ENCODE measurements around the gene RTL10.

Gene RTL10

DNA sequence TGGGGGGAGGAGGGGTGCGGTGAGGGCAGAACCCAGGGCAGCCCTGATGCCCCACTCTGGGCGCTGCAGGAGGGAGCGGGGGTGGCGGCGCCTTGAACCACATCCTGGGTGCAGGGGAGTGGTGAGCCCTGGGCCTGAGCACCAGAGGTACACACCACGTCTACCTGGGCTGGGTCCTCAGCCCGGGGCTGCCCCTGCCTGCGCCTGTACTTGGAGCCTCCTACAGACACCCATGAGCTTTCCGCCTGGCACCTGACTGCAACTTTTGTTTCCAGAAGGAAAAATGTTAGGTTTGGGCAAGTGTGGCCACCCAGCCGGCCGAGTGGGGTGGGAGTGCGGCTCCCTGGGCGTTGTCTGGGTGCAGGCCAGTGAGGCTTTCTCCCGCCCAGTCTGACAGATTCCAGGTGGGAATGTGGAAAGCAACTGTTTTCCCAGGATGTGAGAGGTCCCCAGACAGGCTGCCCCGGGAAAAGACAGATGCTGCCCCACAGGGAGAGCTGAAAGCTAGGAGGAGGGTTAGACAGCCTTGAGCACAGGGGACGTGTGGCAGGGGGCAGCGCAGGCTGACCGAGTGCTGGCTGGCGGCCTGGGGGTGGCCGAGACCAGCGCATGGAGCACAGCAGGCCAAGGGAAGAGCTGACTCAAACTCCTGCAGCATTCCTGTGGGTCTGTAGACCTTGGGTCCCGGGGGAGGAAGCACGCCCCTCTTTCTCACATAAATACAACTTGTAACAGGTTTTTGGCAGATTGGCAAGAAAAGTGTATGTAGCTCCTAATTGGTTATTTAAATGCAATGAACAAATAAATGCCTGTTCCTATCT, 44.1 kb downstream of the RTL10 start:
- peaks cover 24% of the 10 kb centered on the region for H3K4me1 Mint-ChIP-seq
- ATAC-seq (peak; percentile 80), DNase-seq (no peak)
- H3K9me3 Mint-ChIP-seq: no peaks in the 10 kb centered on the region
- peak overlapping the region in 1 of 2 donors; percentile 19 for H3K27ac Mint-ChIP-seq
- no peaks in the 10 kb centered on the region for H3K27me3 Mint-ChIP-seq
- no peak overlapping the region for H3K4me3 Mint-ChIP-seq

DNA sequence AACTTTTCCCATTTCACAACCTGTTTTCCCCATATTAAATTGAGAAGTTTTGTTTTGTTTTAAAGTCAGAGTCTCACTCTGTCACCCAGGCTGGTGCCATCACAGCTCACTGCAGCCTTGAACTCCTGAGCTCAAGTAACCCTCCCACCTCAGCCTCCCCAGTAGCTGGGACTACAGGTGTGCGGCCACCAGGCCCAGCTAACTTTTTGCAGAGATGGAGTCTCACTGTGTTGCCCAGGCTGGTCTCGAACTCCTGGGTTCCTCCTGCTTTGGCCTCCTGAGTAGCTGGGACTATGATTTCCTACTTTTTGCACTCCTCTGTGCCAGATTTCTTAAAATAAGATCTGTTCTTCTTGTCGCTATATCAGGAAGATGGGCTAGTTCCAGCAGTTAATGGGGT, 44.9 kb downstream of the RTL10 start:
- no peak for ATAC-seq
- Mint-ChIP-seq H3K4me3 (no peak overlapping the region), H3K27ac (no peak overlapping the region), H3K9me3 (no peaks in the 10 kb centered on the region), H3K27me3 (no peaks in the 10 kb centered on the region), H3K4me1 (peaks cover 24% of the 10 kb centered on the region)
- DNase-seq: no peak

DNA sequence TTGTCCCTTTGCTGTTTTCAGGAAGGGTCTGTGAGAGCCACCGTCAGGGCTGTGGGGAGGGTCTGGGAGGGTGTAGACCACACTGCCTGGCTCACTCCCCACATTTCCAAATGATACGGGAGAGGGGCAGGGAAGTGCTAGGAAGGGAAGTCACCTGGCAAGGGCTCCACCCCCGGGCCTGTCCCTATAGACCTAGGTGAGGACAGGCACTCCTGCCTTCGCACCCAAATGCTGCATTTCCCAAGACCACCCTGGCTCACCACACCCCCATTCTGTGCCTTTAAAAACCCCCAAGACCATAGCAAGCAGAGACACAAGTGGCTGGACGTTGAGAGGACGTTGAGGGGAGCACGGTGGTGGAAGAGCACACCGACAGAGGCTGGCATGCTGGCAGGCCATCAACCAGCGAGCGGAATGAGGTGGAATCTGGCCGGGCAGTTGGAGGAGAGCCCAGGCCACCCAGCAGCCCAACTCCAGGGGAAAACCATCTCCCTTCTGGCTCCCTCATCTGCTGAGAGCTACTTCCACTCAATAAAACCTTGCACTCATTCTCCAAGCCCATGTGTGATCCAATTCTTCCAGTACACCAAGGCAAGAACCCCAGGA, 45.7 kb downstream of the RTL10 start:
- DNase-seq: no peak
- no peak for ATAC-seq
- Mint-ChIP-seq H3K9me3 (no peaks in the 10 kb centered on the region), H3K4me3 (no peak overlapping the region), H3K27me3 (no peaks in the 10 kb centered on the region), H3K4me1 (peaks cover 24% of the 10 kb centered on the region), H3K27ac (peak overlapping the region in 1 of 2 donors; percentile 21)

DNA sequence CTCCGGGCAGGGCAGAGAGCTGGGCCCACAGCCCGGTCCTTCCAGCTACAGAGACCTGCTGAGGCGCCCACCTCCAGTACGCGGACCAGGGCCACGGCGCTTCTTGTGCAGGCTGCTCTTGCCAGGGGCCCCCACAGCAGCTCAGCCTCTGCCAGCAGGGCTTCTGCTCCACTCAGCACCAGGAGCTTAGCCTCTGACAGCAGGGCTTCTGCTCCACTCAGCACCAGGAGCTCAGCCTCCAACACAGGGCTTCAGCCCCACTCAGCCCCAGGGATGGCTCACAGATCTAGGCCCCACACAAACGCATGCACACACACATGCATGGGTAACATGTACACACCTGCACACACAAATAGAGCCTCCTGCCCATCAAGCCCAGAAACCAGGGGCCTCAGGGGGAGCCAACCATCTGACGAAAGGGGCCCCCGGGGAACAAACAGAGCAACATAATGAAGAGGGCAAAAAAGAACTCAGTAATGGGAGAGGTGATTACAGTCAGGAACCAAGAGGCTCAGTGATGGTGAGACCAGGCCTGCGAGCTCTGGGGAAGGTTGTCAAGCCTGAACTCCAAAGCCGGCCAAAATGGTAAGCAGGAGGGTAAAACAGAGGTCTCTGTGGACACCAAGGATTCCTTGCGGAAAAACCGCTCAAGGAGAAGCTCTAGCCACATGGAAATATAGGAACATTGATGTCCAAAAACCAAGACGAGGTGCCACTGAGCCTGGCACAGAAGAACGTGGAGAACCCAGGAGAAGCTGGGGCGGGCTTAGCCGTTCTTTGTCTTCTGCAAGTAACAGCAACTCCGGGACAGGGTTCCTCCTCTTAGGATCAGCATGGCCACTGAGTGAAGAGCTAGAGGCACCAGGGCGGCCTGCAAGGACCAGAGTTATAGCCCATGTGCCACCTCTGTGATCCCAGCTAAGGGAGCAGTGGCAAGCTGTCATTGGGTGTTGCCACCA, 46.5 kb downstream of the RTL10 start:
- H3K27me3 Mint-ChIP-seq: no peaks in the 10 kb centered on the region
- no peak for ATAC-seq

DNA sequence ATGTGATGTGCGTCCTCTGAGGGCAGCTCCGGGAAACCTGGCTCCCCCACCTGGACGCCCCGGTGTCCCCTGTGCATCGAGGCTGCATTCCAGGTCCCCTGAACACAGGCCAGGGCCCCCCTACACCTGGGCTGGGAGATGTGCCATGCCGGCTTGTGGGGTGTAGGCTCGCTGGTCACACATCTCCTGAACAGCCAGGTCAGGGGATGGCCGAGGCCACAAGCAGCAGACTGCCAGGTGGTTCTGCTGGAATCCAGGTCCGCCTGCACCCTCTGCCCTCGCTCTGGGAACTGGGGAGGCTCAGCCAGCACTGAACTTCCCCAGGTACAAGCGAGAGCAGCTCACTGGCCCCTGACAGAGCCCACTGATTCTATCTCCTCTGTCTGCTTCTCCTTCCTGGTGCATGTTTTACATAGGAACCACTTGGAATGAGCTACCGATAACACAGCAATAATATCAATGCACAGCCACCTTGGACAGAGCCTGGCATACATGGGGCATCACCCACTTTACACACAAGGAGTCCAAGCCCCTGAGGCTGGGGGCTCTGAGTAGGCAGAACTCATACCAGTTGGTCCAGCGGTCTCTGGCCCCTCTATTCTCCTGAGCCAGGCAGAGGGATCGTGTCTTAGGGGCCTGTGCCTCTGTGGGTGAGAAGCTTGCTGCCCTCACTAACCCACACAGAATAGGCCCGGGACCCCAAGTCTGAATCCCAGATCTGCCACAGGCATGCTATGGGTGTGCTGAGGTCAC, 47.3 kb downstream of the RTL10 start:
- Mint-ChIP-seq H3K4me3 (no peak overlapping the region), H3K27ac (no peak overlapping the region), H3K4me1 (peaks cover 24% of the 10 kb centered on the region), H3K27me3 (no peaks in the 10 kb centered on the region), H3K9me3 (no peaks in the 10 kb centered on the region)
- no peak for ATAC-seq
- DNase-seq: no peak

More for the DNA sequence above, 46.5 kb downstream of the RTL10 start:
- Mint-ChIP-seq H3K27ac (no peak overlapping the region), H3K4me1 (peaks cover 24% of the 10 kb centered on the region), H3K4me3 (no peak overlapping the region), H3K9me3 (no peaks in the 10 kb centered on the region)
- no peak for DNase-seq

DNA sequence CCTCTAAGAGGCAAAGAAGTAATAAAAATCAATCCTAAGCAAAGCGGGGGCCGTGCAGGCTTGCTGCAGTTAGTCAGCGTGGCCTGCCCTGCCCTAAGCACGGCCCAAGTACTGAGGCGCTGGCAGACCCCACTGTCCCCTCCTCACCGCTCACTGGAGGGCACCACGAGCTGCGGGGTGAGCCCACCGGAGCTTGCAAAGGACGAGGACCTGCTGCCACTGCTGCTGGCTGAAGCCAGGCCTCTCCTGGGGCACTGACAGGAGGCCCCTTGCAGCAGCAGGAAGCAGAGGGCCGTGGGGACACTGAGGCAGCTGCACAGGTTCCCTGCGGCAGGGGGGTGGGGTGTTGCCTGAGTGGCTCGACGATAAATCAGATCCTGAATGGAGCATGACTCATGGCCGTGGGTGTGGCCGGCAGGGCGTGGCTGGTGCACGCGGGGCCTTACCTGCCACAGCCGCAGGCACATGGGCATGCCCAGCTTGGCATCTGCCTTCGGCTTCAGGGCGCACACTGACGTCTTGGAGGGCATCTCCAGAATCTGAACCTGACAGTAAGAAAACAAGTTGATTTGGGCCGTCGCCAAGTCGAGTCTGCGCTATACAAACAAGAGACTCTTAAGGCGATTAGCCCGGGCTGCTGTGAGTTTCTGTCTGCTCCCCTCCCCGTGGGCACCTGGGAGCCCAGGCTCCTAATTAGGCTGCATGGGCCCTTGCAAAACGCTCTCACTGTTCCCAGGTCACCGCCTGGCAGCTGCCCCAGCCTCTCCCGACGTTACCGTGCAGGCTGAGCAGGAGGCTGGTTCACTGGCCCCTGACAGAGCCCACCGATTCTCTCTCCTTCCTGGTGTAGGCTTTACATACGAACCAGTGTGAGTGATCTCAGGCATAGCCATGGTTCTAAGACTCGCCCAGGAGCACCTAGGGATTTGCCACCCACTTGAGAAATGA, 48.2 kb downstream of the RTL10 start:
- H3K4me1 Mint-ChIP-seq: peaks cover 18% of the 10 kb centered on the region
- DNase-seq (no peak), ATAC-seq (no peak)
- no peak overlapping the region for H3K4me3 Mint-ChIP-seq
- no peaks in the 10 kb centered on the region for H3K27me3 Mint-ChIP-seq
- no peaks in the 10 kb centered on the region for H3K9me3 Mint-ChIP-seq
- no peak overlapping the region for H3K27ac Mint-ChIP-seq

DNA sequence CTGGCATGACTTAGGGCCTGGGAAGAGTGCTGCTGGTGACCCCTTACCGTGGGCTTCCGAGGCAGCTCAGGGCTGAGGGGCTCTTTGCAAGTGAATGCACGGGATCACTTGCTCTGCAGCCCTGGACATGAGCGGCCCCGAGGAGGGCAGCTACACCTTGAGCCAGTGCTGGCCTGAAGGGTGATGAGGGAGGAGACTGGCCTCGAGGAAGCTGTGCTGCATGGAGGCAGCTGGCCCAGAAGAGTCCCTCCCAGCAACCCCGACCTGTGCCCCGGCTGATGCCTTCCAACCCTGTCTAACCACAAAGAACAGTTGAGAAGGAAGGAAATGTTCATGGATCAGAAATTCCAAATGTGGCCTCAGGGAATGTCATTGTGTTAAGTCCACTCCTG, 48.9 kb downstream of the RTL10 start:
- Mint-ChIP-seq H3K27me3 (no peaks in the 10 kb centered on the region), H3K4me3 (no peak overlapping the region), H3K9me3 (no peaks in the 10 kb centered on the region), H3K4me1 (peaks cover 12% of the 10 kb centered on the region), H3K27ac (peak overlapping the region in 1 of 2 donors; percentile 34)
- DNase-seq (no peak), ATAC-seq (no peak)

All from stimulated activated naive CD8-positive, alpha-beta T cell treated with anti-CD3 and anti-CD28 coated beads, Interleukin-15, amount 100 ng/mL, for 72 hours (primary cell).